DMS53 (cell line): Measurements from ENCODE around the gene DOK4.
"Not testable (repeated sequence)": the region's sequence is repeated elsewhere in the genome, so short reads cannot be mapped to it uniquely, and the experiment has no call there.

ENCODE experiments used
- DNase-seq: peaks from one replicate; lab custom pipeline; 2025; lab: John Stamatoyannopoulos, UW

Gene DOK4

GRCh38 chr16:57501492-57501891 is 15.2 kb upstream of the DOK4 start:
- no peak for DNase-seq

GRCh38 chr16:57500578-57501111 is 14.4 kb upstream of the DOK4 start:
- DNase-seq: peak; percentile 38

- not testable (repeated sequence) for DNase-seq
These were observed 13.6 kb upstream of the DOK4 start for GRCh38 chr16:57499941-57500340.

- no peak for DNase-seq
These were observed 11.7 kb upstream of the DOK4 start for GRCh38 chr16:57498031-57498430.

- no peak for DNase-seq
These were observed 10.8 kb upstream of the DOK4 start for GRCh38 chr16:57497121-57497520.

GRCh38 chr16:57493767-57494166 is 7.5 kb upstream of the DOK4 start:
- no peak for DNase-seq

GRCh38 chr16:57489229-57489628 is 2.9 kb upstream of the DOK4 start:
- DNase-seq: no peak

GRCh38 chr16:57486858-57487834 is 853 bp upstream of the DOK4 start:
- DNase-seq: no peak

GRCh38 chr16:57485091-57485915 is 990 bp downstream of the DOK4 start:
- DNase-seq: no peak

- DNase-seq: no peak
These were observed 1.7 kb downstream of the DOK4 start for GRCh38 chr16:57484515-57485005.

GRCh38 chr16:57483725-57484514 is 2.4 kb downstream of the DOK4 start:
- no peak for DNase-seq

GRCh38 chr16:57482845-57483545 is 3.3 kb downstream of the DOK4 start:
- DNase-seq: no peak

- no peak for DNase-seq
These were observed 4.9 kb downstream of the DOK4 start for GRCh38 chr16:57481421-57481820.

- no peak for DNase-seq
These were observed 5.5 kb downstream of the DOK4 start for GRCh38 chr16:57480754-57481230.

GRCh38 chr16:57479976-57480753 is 6.1 kb downstream of the DOK4 start:
- DNase-seq: peak; percentile 55

- DNase-seq: no peak
These were observed 6.9 kb downstream of the DOK4 start for GRCh38 chr16:57479205-57479975.

- no peak for DNase-seq
These were observed 7.7 kb downstream of the DOK4 start for GRCh38 chr16:57478396-57479204.

GRCh38 chr16:57477531-57478202 is 8.6 kb downstream of the DOK4 start:
- DNase-seq: peak; percentile 38
